ENCODE measurements around the gene CMKLR1.

GRCh38 chr12:108370415-108370814 is 31.3 kb upstream of the CMKLR1 start:
- TF ChIP-seq POLR2A (IDR thresholded peaks at IDR 0.05) = no peak
- TF ChIP-seq, protein P1, sequence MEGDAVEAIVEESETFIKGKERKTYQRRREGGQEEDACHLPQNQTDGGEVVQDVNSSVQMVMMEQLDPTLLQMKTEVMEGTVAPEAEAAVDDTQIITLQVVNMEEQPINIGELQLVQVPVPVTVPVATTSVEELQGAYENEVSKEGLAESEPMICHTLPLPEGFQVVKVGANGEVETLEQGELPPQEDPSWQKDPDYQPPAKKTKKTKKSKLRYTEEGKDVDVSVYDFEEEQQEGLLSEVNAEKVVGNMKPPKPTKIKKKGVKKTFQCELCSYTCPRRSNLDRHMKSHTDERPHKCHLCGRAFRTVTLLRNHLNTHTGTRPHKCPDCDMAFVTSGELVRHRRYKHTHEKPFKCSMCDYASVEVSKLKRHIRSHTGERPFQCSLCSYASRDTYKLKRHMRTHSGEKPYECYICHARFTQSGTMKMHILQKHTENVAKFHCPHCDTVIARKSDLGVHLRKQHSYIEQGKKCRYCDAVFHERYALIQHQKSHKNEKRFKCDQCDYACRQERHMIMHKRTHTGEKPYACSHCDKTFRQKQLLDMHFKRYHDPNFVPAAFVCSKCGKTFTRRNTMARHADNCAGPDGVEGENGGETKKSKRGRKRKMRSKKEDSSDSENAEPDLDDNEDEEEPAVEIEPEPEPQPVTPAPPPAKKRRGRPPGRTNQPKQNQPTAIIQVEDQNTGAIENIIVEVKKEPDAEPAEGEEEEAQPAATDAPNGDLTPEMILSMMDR (IDR thresholded peaks at IDR 0.05) = no peak

All from esophagus squamous epithelium (tissue), 4 donors.